Neuronal stem cell (in vitro differentiated cells): Measurements from ENCODE around the gene KCNE4.

Experiments
- DNase-seq: peaks from one replicate; pipeline ENCODE4 v3.0.0-alpha.2; 2013; ENCODE audit warnings: low spot score
- H2AFZ ChIP-seq: one replicate; pipeline ENCODE4 v1.6.1; 2013; ENCODE audit warnings: mild to moderate bottlenecking, low read length, inconsistent platforms
- H2AK5ac ChIP-seq: 2 replicates; pipeline ENCODE4 v1.6.1; 2013; ENCODE audit warnings: low read depth, mild to moderate bottlenecking, inconsistent platforms, low read length, moderate library complexity, mixed read lengths
- H2BK120ac ChIP-seq: 2 replicates; pipeline ENCODE4 v1.6.1; 2013; ENCODE audit warnings: low read depth, mild to moderate bottlenecking, inconsistent platforms, low read length, moderate library complexity, mixed read lengths
- H2BK12ac ChIP-seq: one replicate; pipeline ENCODE4 v1.6.1; 2013; ENCODE audit warnings: low read length, inconsistent platforms
- H2BK15ac ChIP-seq: 2 replicates; pipeline ENCODE4 v1.6.1; 2013; ENCODE audit warnings: mild to moderate bottlenecking, low read length, inconsistent platforms, mixed read lengths
- H2BK5ac ChIP-seq: one replicate; pipeline ENCODE4 v1.6.1; 2013; ENCODE audit warnings: inconsistent platforms, mild to moderate bottlenecking, low read length, moderate library complexity
- H3K14ac ChIP-seq: one replicate; pipeline ENCODE4 v1.6.1; 2013; ENCODE audit warnings: low read length, inconsistent platforms
- H3K18ac ChIP-seq: 2 replicates; pipeline ENCODE4 v1.6.1; 2013; ENCODE audit warnings: low read length, inconsistent platforms
- H3K23ac ChIP-seq: 2 replicates; pipeline ENCODE4 v1.6.1; 2013; ENCODE audit warnings: low read depth, mild to moderate bottlenecking, mixed read lengths, low read length, inconsistent platforms; ENCODE audit not compliant: poor library complexity
- H3K27ac ChIP-seq: replicated peaks from 3 replicates; pipeline ENCODE4 v1.5.1; 2013; ENCODE audit warnings: low read length, inconsistent platforms
- H3K27me3 ChIP-seq, 3 experiments: 2 replicates each; pipeline ENCODE4 v1.6.1; 2013; ENCODE audit warnings: low read length in 3 of 3, mild to moderate bottlenecking in 2 of 3, inconsistent platforms in 1 of 3, low read depth in 1 of 3, mixed read lengths in 1 of 3, moderate library complexity in 1 of 3; ENCODE audit not compliant: control insufficient read depth in 3 of 3, insufficient read depth in 3 of 3
- H3K36me3 ChIP-seq, 2 donors: replicated peaks in 1 of 2; 2 replicates each; pipeline ENCODE4 v1.6.1; 2013; ENCODE audit warnings: low read length in 2 of 2; ENCODE audit not compliant: control insufficient read depth in 2 of 2, insufficient read depth in 2 of 2
- H3K4ac ChIP-seq: 2 replicates; pipeline ENCODE4 v1.6.1; 2013; ENCODE audit warnings: inconsistent platforms, mild to moderate bottlenecking, low read length, moderate library complexity
- H3K4me1 ChIP-seq, 2 donors: 1 replicate in 1 of 2; 2 replicates in 1 of 2; pipeline ENCODE4 v1.6.1; 2013; ENCODE audit warnings: low read length in 2 of 2, low read depth in 1 of 2; ENCODE audit not compliant: control insufficient read depth in 2 of 2, insufficient read depth in 1 of 2
- H3K4me2 ChIP-seq: one replicate; pipeline ENCODE4 v1.6.1; 2013; ENCODE audit warnings: mild to moderate bottlenecking, low read length, inconsistent platforms; ENCODE audit not compliant: insufficient read depth, poor library complexity, severe bottlenecking
- H3K4me3 ChIP-seq, 2 donors: 2 replicates each; pipeline ENCODE4 v1.5.1; 2013; ENCODE audit warnings: low read length in 2 of 2, mild to moderate bottlenecking in 2 of 2, inconsistent platforms in 1 of 2, moderate library complexity in 1 of 2
- H3K79me1 ChIP-seq: one replicate; pipeline ENCODE4 v1.6.1; 2013; ENCODE audit warnings: low read depth, mild to moderate bottlenecking, inconsistent platforms, low read length, moderate library complexity
- H3K9ac ChIP-seq: one replicate; pipeline ENCODE4 v1.6.1; 2013; ENCODE audit warnings: mild to moderate bottlenecking, low read depth, low read length, inconsistent platforms; ENCODE audit not compliant: poor library complexity
- H3K9me3 ChIP-seq, 2 donors: replicated peaks in 1 of 2; 2 replicates each; pipeline versions ENCODE3 to v1.6.1; 2013; ENCODE audit warnings: low read length in 2 of 2, mild to moderate bottlenecking in 2 of 2, inconsistent platforms in 1 of 2, low read depth in 1 of 2, mixed read lengths in 1 of 2, moderate library complexity in 1 of 2; ENCODE audit not compliant: control insufficient read depth in 2 of 2, insufficient read depth in 1 of 2
- H4K8ac ChIP-seq: one replicate; pipeline ENCODE4 v1.6.1; 2013; ENCODE audit warnings: low read depth, mild to moderate bottlenecking, inconsistent platforms, low read length, moderate library complexity
- H4K91ac ChIP-seq: one replicate; pipeline ENCODE4 v1.6.1; 2013; ENCODE audit warnings: low read length, low read depth, mild to moderate bottlenecking, inconsistent platforms; ENCODE audit not compliant: poor library complexity
- WGBS, 2 donors: extraction: QIAGEN DNeasy Blood & Tissue Kit; methylation state at CpG; one replicate each; pipeline ENCODE4 v1.1.7; 2013; ENCODE audit warnings: missing lambda C conversion rate in 2 of 2, mixed read lengths in 1 of 2; ENCODE audit not compliant: insufficient read length in 2 of 2, insufficient replicate concordance in 1 of 2; ENCODE audit errors: extremely low coverage in 2 of 2; 5-methylcytosine and 5-hydroxymethylcytosine counted together

KCNE4 gene

DNA sequence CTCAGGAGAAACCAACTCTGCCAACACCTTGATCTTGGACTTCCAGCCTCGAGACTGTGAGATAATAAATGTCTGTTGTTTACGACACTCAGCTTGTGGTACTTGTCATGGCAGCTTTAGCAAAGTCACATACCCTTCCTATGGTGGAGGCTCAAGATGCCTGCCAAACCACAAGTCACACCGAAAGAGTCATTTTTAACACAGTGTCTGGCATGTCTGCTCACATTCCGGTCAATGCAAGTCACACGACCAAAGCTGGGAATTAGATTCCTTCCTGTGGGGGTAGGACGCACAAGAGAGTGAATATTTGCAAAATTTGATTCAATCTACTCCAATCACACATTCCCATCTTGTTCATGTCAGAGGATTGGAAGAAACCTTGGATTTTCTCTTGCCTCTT lies 24.6 kb downstream of the KCNE4 start:
- Histone ChIP-seq H2BK120ac (no peak overlapping the region), H4K8ac (no peak overlapping the region), H2AFZ (no peak overlapping the region), H2BK12ac (no peak overlapping the region), H3K9me3 (no peaks in the 10 kb centered on the region), H3K27ac (no peak overlapping the region), H3K23ac (no peak overlapping the region), H3K79me1 (no peaks in the 10 kb centered on the region), H3K9ac (no peak overlapping the region), H3K18ac (no peak overlapping the region), H3K4me3 (no peak overlapping the region), H3K4me1 (no peaks in the 10 kb centered on the region), H3K27me3 (no peaks in the 10 kb centered on the region), H2BK5ac (no peak overlapping the region), H3K4me2 (no peak overlapping the region), H4K91ac (no peak overlapping the region), H3K14ac (no peak overlapping the region), H2AK5ac (no peak overlapping the region), H3K4ac (no peak overlapping the region), H3K36me3 (no peaks in the 10 kb centered on the region), H2BK15ac (no peak overlapping the region)
- no CpG with 5 or more reads among the region's 6 CpGs for WGBS, 2 donors
- no peak for DNase-seq

DNA sequence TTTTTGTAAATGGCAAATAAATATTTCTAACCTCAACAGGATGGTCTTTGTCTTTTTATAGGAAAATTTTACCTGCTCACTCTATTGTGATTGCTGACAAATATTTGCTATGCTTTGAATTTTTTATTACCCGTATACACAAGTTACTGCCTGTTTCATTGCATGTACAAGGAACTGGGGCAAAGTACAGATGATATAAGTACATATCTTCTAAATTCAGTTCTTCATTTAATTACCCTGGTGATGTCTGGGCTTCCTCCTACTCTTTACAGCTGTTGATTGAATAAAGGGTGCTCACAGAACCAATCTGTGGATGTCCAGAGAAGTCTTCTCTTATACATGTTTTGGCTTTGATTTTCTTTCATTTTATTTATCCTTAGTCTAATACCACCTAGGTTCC lies 26.5 kb downstream of the KCNE4 start:
- no peak overlapping the region for H2BK15ac ChIP-seq
- H3K4me2 ChIP-seq, result no peak overlapping the region
- H3K36me3 ChIP-seq, result no peaks in the 10 kb centered on the region
- no peak overlapping the region for H2AK5ac ChIP-seq
- no peak overlapping the region for H2BK5ac ChIP-seq
- H2AFZ ChIP-seq, result no peak overlapping the region
- WGBS, 2 donors, result no CpG with 5 or more reads among the region's 1 CpG
- H3K4me3 ChIP-seq, result no peak overlapping the region
- no peak overlapping the region for H3K4ac ChIP-seq
- H2BK120ac ChIP-seq, result no peak overlapping the region
- H3K9me3 ChIP-seq, result no peaks in the 10 kb centered on the region
- no peaks in the 10 kb centered on the region for H3K79me1 ChIP-seq
- no peak for DNase-seq
- no peak overlapping the region for H4K8ac ChIP-seq
- no peak overlapping the region for H4K91ac ChIP-seq
- H3K9ac ChIP-seq, result no peak overlapping the region
- H3K18ac ChIP-seq, result no peak overlapping the region
- H3K23ac ChIP-seq, result no peak overlapping the region
- H3K4me1 ChIP-seq, result no peaks in the 10 kb centered on the region
- no peaks in the 10 kb centered on the region for H3K27me3 ChIP-seq
- H3K27ac ChIP-seq, result no peak overlapping the region
- H2BK12ac ChIP-seq, result no peak overlapping the region
- no peak overlapping the region for H3K14ac ChIP-seq

DNA sequence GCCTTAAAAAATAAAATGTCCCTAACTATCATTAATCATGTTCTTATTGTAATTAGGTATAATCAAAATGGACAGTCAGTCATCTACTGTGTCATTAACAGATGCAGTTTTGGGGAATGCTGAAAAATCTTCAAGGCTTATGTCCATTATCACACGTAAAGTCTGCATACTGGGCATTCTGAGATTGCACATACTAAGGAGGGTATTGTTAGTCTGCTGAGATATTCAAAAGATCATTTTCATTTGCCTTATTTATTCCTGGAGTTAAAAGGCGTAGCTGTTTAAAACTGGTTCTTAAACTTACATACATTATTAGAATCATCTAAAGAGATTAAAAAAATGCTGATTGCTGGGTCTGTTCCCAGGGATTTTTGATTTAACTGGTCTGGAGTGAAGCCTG lies 27.4 kb downstream of the KCNE4 start:
- H3K4me3 ChIP-seq, result no peak overlapping the region
- no peak for DNase-seq
- no peak overlapping the region for H3K23ac ChIP-seq
- no peak overlapping the region for H3K4ac ChIP-seq
- no peak overlapping the region for H3K18ac ChIP-seq
- H2BK5ac ChIP-seq, result no peak overlapping the region
- H2BK12ac ChIP-seq, result no peak overlapping the region
- H3K27me3 ChIP-seq, result no peaks in the 10 kb centered on the region
- no peak overlapping the region for H2AK5ac ChIP-seq
- no peak overlapping the region for H3K9ac ChIP-seq
- H2BK120ac ChIP-seq, result no peak overlapping the region
- H3K27ac ChIP-seq, result no peak overlapping the region
- no peaks in the 10 kb centered on the region for H3K9me3 ChIP-seq
- no peaks in the 10 kb centered on the region for H3K4me1 ChIP-seq
- H4K8ac ChIP-seq, result no peak overlapping the region
- H2BK15ac ChIP-seq, result no peak overlapping the region
- no peak overlapping the region for H4K91ac ChIP-seq
- no peak overlapping the region for H3K14ac ChIP-seq
- WGBS, 2 donors, result no CpG with 5 or more reads among the region's 2 CpGs
- no peaks in the 10 kb centered on the region for H3K36me3 ChIP-seq
- H3K79me1 ChIP-seq, result no peaks in the 10 kb centered on the region
- no peak overlapping the region for H3K4me2 ChIP-seq
- no peak overlapping the region for H2AFZ ChIP-seq

DNA sequence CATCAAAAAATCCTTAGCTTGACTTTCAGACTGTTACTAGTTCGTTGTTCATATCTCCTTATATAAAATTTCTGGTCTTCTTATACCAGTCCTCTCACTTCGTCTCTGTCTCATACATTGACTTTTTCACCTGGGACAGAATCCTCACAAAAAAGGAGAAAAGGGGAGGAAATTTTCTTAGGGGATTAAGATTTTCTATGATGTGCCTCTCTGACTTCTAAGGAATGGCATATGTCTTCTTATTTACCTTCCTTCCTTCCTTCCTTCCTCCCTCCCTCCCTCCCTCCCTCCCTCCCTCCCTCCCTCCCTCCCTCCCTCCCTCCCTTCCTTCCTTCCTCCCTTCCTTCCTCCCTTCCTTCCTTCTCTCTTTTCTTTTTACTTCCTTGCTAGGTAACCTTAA lies 27.9 kb downstream of the KCNE4 start:
- Histone ChIP-seq H3K9me3 (no peaks in the 10 kb centered on the region), H2BK12ac (no peak overlapping the region), H3K23ac (no peak overlapping the region), H3K4me3 (no peak overlapping the region), H4K8ac (no peak overlapping the region), H3K4ac (no peak overlapping the region), H3K4me2 (no peak overlapping the region), H2BK15ac (no peak overlapping the region), H3K4me1 (peaks cover 0 to 2% of the 10 kb centered on the region in 2 donors), H3K79me1 (no peaks in the 10 kb centered on the region), H3K36me3 (no peaks in the 10 kb centered on the region), H3K27me3 (no peaks in the 10 kb centered on the region), H4K91ac (no peak overlapping the region), H2AK5ac (no peak overlapping the region), H3K14ac (no peak overlapping the region), H3K18ac (no peak overlapping the region), H3K27ac (no peak overlapping the region), H2BK120ac (no peak overlapping the region), H2BK5ac (no peak overlapping the region), H3K9ac (no peak overlapping the region), H2AFZ (no peak overlapping the region)
- no CpG with 5 or more reads among the region's 2 CpGs for WGBS, 2 donors
- no peak for DNase-seq
